GM19397 (cell line): ENCODE data around the gene PTPRH.

Source experiments
- ATAC-seq: cut with Tn5 transposase; IDR thresholded peaks from one replicate; pipeline ENCODE4 v1.9.1; 2021; ENCODE audit warnings: mild to moderate bottlenecking, moderate library complexity; ENCODE audit not compliant: unreplicated experiment

The PTPRH gene

DNA sequence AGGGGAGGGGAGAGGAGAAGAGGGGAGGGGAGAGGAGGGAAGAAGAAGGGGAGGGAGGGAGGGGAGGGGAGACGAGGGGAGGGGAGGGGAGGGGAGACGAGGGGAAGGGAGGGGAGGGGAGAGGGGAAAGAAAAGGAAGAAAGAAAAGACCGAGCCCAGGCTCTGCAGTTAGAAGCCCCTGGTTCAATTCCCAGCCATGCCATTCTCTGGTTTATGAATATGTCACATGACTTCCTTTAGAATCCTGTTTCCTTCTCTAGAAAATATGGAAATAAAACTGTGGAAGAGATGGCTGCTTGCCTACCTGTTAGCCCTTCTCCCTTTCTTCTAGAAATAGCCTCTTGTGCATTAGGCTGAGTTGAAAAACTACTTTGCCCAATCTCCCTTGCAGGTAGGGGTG lies 74.6 kb downstream of the PTPRH start:
- ATAC-seq: no peak

DNA sequence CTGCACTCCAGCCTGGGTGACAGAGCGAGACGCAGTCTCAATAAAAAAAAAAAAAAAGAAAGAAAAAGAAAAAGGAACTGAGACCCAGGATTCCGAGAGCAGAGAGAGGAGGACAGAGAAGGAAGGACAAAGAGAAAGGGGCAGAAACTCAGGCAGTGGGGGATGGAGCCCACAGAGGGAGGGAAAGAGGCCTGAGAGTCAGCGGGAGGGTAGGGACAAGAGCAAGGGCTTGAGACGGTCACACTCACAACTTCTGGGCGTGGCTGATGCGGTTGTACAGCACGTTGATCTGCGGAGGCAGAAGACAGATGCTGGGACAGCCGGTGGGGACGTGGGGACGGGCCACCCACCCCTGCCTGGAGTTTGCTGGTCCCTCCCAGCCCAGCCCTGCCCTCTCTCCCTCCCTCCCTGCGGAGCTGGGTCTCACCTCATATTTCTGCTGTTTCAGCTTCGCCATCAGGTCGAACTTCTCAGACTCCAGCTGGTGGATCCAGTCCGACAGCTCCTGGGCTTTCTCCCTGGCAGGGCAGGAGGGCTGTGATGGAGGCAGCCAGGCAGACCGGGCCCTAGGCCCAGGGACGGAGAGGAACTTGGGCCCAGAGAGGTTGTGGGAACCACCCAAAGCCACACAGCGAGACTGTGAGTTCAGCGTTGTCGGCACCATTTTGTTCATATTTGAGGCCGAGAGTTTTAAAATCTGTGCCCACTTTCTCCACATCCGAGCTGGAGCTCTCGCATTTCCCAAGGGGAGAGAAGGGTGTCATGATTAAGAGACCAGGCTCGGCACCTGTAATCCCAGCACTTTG lies 75.5 kb downstream of the PTPRH start:
- no peak for ATAC-seq

DNA sequence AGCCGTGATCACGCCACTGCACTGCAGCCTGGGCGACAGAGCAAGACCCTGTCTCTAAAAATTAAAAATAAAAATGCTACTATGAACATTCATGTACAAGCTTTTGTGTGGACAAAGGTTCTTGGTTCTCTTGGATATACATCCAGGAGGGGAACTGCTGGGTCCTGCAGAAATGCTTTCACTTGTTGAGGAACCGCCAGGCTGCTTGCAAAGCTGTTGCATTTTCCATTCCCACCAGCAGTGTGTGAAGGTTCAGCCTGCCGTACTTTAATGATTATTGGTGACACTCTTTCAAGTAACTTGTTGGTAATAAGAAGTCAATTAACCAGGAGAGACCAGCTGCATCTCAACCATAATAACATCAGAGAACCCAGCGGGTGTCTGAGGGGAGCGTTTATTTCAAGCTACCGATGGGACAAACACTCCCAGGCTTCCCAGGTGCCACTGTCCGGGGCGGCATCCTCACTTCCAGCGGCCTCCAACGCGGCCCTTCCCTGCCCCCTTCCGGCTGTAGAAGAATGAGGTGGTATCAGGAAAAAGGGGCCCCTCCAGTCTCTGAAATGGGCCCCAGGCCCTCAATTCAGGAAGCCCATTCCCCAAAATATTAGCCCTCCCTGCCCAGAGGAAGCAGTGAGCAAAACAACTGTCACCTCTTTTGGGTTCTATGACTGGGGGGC lies 76.7 kb downstream of the PTPRH start:
- ATAC-seq: no peak

DNA sequence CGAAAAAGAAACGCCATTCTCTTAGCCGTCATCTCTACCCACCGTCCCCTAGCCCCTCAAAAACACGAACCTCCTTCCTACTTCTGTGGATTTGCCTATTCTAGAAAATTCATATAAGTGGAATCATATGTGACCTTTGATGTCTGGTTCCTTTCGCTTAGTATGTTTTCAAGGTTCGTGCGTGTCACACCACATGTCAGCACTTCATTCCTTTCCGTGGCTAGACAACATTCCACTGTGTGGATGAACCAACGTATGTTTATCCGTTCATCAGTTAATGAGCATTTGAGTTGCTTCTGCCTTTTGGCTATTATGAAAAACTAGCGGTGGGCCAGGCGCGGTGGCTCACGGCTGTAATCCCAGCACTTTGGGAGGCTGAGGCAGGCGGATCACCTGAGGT lies 77.9 kb downstream of the PTPRH start:
- ATAC-seq: no peak
